GM12892 (cell line): Measurements from ENCODE around the gene CYP27C1.

ENCODE experiments used
- POLR2A ChIP-seq: IDR thresholded peaks from 2 replicates; pipeline ENCODE4 v1.6.1; 2011; ENCODE audit warnings: low read depth, low read length, control low read depth
- POLR2AphosphoS5 ChIP-seq: IDR thresholded peaks from 2 replicates; pipeline ENCODE4 v1.6.1; 2011; ENCODE audit warnings: low read depth, low read length, control low read depth
- TAF1 ChIP-seq: IDR thresholded peaks from 2 replicates; pipeline ENCODE4 v1.6.1; 2011; ENCODE audit warnings: low read depth, mild to moderate bottlenecking, control low read depth, low read length, borderline replicate concordance

DNA sequence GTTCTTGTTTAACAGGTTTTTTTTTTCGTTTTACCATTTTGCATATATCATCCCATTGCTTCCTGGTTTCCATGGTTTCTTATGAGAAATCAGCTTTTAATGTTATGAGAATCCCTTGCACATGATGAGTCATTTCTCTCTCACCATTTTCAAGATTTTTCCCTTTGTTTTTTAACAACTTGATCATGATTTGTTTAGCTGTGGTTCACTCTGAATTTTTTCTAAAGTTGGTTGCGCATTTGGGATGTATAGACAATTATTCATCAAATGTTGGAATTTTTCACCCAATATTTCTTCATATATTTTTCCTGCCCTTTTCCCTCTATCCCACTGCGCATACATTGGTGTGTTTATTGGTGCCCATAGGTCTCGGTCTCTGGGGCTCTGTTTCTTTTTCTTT, 70.7 kb downstream of the CYP27C1 start:
- TF ChIP-seq POLR2AphosphoS5 (no peak), TAF1 (no peak), POLR2A (no peak)
